H1 (cell line): ENCODE results near the gene PBX1. TPM values are rescaled to one million over a fixed set of nuclear protein-coding genes. Genes with fewer than 3 reads are reported as not detected.

Source experiments
- CTCF ChIA-PET: fragments of 300-600 bp; sonication (Branson Sonifier 250); formaldehyde crosslinking; loops from one replicate; lab custom pipeline; 2021; ENCODE audit not compliant: partially characterized antibody; lab: Charles Lee
- POLR2A ChIA-PET: fragments of 300-600 bp; sonication (Branson Sonifier 250); formaldehyde crosslinking; loops from one replicate; lab custom pipeline; 2021; ENCODE audit warnings: inconsistent platforms; ENCODE audit not compliant: partially characterized antibody; lab: Charles Lee
- DNase-seq, 2 experiments: peaks; one replicate each; pipeline versions ENCODE4 v3.0.0 to v3.0.0-alpha.2; 2010 to 2022; ENCODE audit warnings: low spot score in 2 of 2, low read depth in 1 of 2, mixed read lengths in 1 of 2
- FAIRE-seq: peaks from 2 replicates; lab custom pipeline; 2011; peaks lifted over from hg19 to GRCh38; lab: Jason Lieb, UNC
- H2AFZ ChIP-seq: 2 replicates; pipeline ENCODE4 v1.8.1; 2012; ENCODE audit warnings: low read length, inconsistent platforms
- H2AK5ac ChIP-seq: 2 replicates; pipeline ENCODE4 v1.6.1; 2013; ENCODE audit warnings: low read depth, low read length
- H2BK120ac ChIP-seq: replicated peaks from 2 replicates; pipeline ENCODE3; 2013; ENCODE audit warnings: low read depth, low read length, inconsistent platforms
- H2BK12ac ChIP-seq: 2 replicates; pipeline ENCODE4 v1.6.1; 2013; ENCODE audit warnings: low read depth, low read length
- H2BK15ac ChIP-seq: 2 replicates; pipeline ENCODE4 v1.6.1; 2013; ENCODE audit warnings: low read length
- H2BK20ac ChIP-seq: 2 replicates; pipeline ENCODE4 v1.6.1; 2013; ENCODE audit warnings: low read length
- H2BK5ac ChIP-seq: 2 replicates; pipeline ENCODE4 v1.6.1; 2013; ENCODE audit warnings: low read depth, low read length
- H3K14ac ChIP-seq: 2 replicates; pipeline ENCODE4 v1.6.1; 2013; ENCODE audit warnings: inconsistent platforms; ENCODE audit not compliant: insufficient read length
- H3K18ac ChIP-seq: 2 replicates; pipeline ENCODE4 v1.6.1; 2013; ENCODE audit warnings: low read length; ENCODE audit errors: extremely low read depth
- H3K23ac ChIP-seq: 2 replicates; pipeline ENCODE4 v1.6.1; 2013; ENCODE audit warnings: inconsistent platforms; ENCODE audit not compliant: insufficient read length
- H3K23me2 ChIP-seq: 2 replicates; pipeline ENCODE4 v1.6.1; 2013; ENCODE audit warnings: low read depth, low read length
- H3K27ac ChIP-seq: 2 replicates; pipeline ENCODE4 v1.6.1; 2011; ENCODE audit warnings: low read depth, low read length, inconsistent platforms
- H3K27me3 ChIP-seq, 4 experiments: replicated peaks in 1 of 4; 1 replicate in 1 of 4; 2 replicates in 3 of 4; pipeline versions ENCODE4 v1.6.1 to v1.8.1; 2011 to 2013; ENCODE audit warnings: low read length in 3 of 4, mild to moderate bottlenecking in 3 of 4, inconsistent platforms in 2 of 4, mixed read lengths in 2 of 4, moderate library complexity in 1 of 4; ENCODE audit not compliant: control insufficient read depth in 3 of 4, insufficient read depth in 3 of 4; ENCODE audit errors: extremely low read depth in 1 of 4
- H3K36me3 ChIP-seq, 4 experiments: 2 replicates each; pipeline versions ENCODE4 v1.6.1 to v1.8.1; 2011 to 2013; ENCODE audit warnings: mild to moderate bottlenecking in 4 of 4, low read length in 3 of 4, moderate library complexity in 2 of 4, control low read depth in 1 of 4, inconsistent platforms in 1 of 4; ENCODE audit not compliant: insufficient read depth in 4 of 4, control insufficient read depth in 2 of 4
- H3K4ac ChIP-seq: replicated peaks from 2 replicates; pipeline ENCODE3; 2013; ENCODE audit warnings: low read length, low read depth, mixed read lengths, inconsistent platforms; ENCODE audit not compliant: insufficient read length
- H3K4me1 ChIP-seq, 4 experiments: replicated peaks in 1 of 4; 1 replicate in 1 of 4; 2 replicates in 3 of 4; pipeline versions ENCODE4 v1.6.1 to v1.8.1; 2011 to 2013; ENCODE audit warnings: low read length in 3 of 4, inconsistent platforms in 2 of 4, mixed read lengths in 1 of 4; ENCODE audit not compliant: insufficient read depth in 4 of 4, control insufficient read depth in 3 of 4
- H3K4me2 ChIP-seq, 2 experiments: 2 replicates each; pipeline versions ENCODE4 v1.6.1 to v1.8.1; 2011 to 2013; ENCODE audit warnings: low read depth in 2 of 2, low read length in 2 of 2, control low read depth in 1 of 2, inconsistent platforms in 1 of 2, mild to moderate bottlenecking in 1 of 2; ENCODE audit not compliant: insufficient read depth in 1 of 2
- H3K4me3 ChIP-seq, 4 experiments: fragments of 200-600, 300-600 bp in 1 of 4; sonication (generic), shearing (Covaris generic), sonication (Bioruptor Twin) in 1 of 4; 2 replicates each; pipeline versions ENCODE4 v1.5.1 to v1.8.1; 2011 to 2016; ENCODE audit warnings: low read length in 4 of 4, low read depth in 3 of 4, control low read depth in 2 of 4, inconsistent platforms in 2 of 4, mild to moderate bottlenecking in 2 of 4, mixed read lengths in 1 of 4, moderate library complexity in 1 of 4; ENCODE audit not compliant: insufficient read depth in 2 of 4; ENCODE audit errors: extremely low read depth in 1 of 4
- H3K56ac ChIP-seq: replicated peaks from 2 replicates; pipeline ENCODE3; 2013; ENCODE audit warnings: low read depth, mild to moderate bottlenecking, mixed read lengths, low read length, inconsistent platforms; ENCODE audit not compliant: insufficient read length
- H3K79me1 ChIP-seq: 2 replicates; pipeline ENCODE4 v1.6.1; 2013; ENCODE audit warnings: low read depth, low read length, control low read depth
- H3K79me2 ChIP-seq, 2 experiments: 2 replicates each; pipeline versions ENCODE4 v1.6.1 to v1.8.1; 2012 to 2013; ENCODE audit warnings: low read length in 2 of 2, mild to moderate bottlenecking in 2 of 2, inconsistent platforms in 1 of 2; ENCODE audit not compliant: insufficient read depth in 2 of 2, control insufficient read depth in 1 of 2
- H3K9ac ChIP-seq, 4 experiments: replicated peaks in 1 of 4; 1 replicate in 1 of 4; 2 replicates in 3 of 4; pipeline versions ENCODE4 v1.6.1 to v1.8.1; 2011 to 2013; ENCODE audit warnings: low read depth in 3 of 4, low read length in 3 of 4, control low read depth in 2 of 4, mild to moderate bottlenecking in 2 of 4, moderate library complexity in 2 of 4, inconsistent platforms in 1 of 4; ENCODE audit errors: extremely low read depth in 1 of 4
- H3K9me3 ChIP-seq, 2 experiments: 2 replicates each; pipeline versions ENCODE4 v1.6.1 to v1.8.1; 2012 to 2013; ENCODE audit warnings: mild to moderate bottlenecking in 2 of 2, moderate library complexity in 2 of 2, control low read depth in 1 of 2, inconsistent platforms in 1 of 2, low read depth in 1 of 2, low read length in 1 of 2, mixed read lengths in 1 of 2; ENCODE audit not compliant: insufficient read depth in 2 of 2
- H4K20me1 ChIP-seq, 2 experiments: replicated peaks in 1 of 2; 2 replicates each; pipeline versions ENCODE3 to v1.8.1; 2011 to 2013; ENCODE audit warnings: inconsistent platforms in 2 of 2, low read length in 2 of 2, mild to moderate bottlenecking in 1 of 2; ENCODE audit not compliant: insufficient read depth in 2 of 2, control insufficient read depth in 1 of 2
- H4K5ac ChIP-seq: 2 replicates; pipeline ENCODE4 v1.6.1; 2013; ENCODE audit warnings: low read length, low read depth, mixed read lengths, inconsistent platforms; ENCODE audit not compliant: insufficient read length
- H4K8ac ChIP-seq: 2 replicates; pipeline ENCODE4 v1.8.0; 2013; ENCODE audit warnings: mild to moderate bottlenecking, moderate library complexity, low read length, inconsistent platforms; ENCODE audit not compliant: insufficient read depth; ENCODE audit errors: extremely low read depth
- H4K91ac ChIP-seq: replicated peaks from 2 replicates; pipeline ENCODE3; 2013; ENCODE audit warnings: low read length, mixed read lengths, inconsistent platforms; ENCODE audit not compliant: insufficient read length
- BCL11A ChIP-seq, 2 experiments: IDR thresholded peaks; one replicate each; pipeline ENCODE4 v1.6.1; 2011; ENCODE audit warnings: low read depth in 2 of 2, low read length in 2 of 2, mild to moderate bottlenecking in 2 of 2
- CBX5 ChIP-seq: fragments of 300-800, 300-1000 bp; sonication (generic); IDR thresholded peaks from 2 replicates; pipeline ENCODE4 v1.7.1; 2016; ENCODE audit warnings: antibody characterized with exemption, low read length, low read depth
- CEBPB ChIP-seq: IDR thresholded peaks from 2 replicates; pipeline ENCODE4 v1.6.1; 2012; ENCODE audit warnings: low read depth, low read length
- EZH2 ChIP-seq: fragments of 200-600 bp; sonication (generic); IDR thresholded peaks from 2 replicates; pipeline ENCODE4 v1.7.1; 2012; ENCODE audit warnings: low read depth, mild to moderate bottlenecking, moderate library complexity, low read length, inconsistent platforms; ENCODE audit not compliant: severe bottlenecking
- FOSL1 ChIP-seq: IDR thresholded peaks from 2 replicates; pipeline ENCODE4 v1.6.1; 2011; ENCODE audit warnings: mild to moderate bottlenecking, low read depth, low read length, moderate library complexity; ENCODE audit not compliant: insufficient read depth
- GTF2F1 ChIP-seq: IDR thresholded peaks from 2 replicates; pipeline ENCODE4 v1.6.1; 2012; ENCODE audit warnings: low read depth, low read length, improper control_type of control experiment, borderline replicate concordance
- HDAC6 ChIP-seq: IDR thresholded peaks from one replicate; pipeline ENCODE4 v1.7.1; 2012; ENCODE audit warnings: low read depth, mild to moderate bottlenecking, inconsistent platforms, low read length, moderate library complexity
- KDM1A ChIP-seq: fragments of 200-600, 300-600 bp; sonication (generic); IDR thresholded peaks from 2 replicates; pipeline ENCODE4 v1.7.1; 2016; ENCODE audit warnings: mild to moderate bottlenecking, low read length, borderline replicate concordance
- PHF8 ChIP-seq: fragments of 200-600 bp; sonication (generic); conservative IDR thresholded peaks from 2 replicates; pipeline ENCODE4 v1.7.1; 2012; ENCODE audit warnings: low read depth, mild to moderate bottlenecking, inconsistent platforms, low read length, moderate library complexity
- POLR2AphosphoS5 ChIP-seq: IDR thresholded peaks from 2 replicates; pipeline ENCODE4 v1.6.1; 2011; ENCODE audit warnings: low read depth, low read length
- SP2 ChIP-seq: IDR thresholded peaks from 2 replicates; pipeline ENCODE4 v1.6.1; 2012; ENCODE audit warnings: mild to moderate bottlenecking, low read length, inconsistent platforms
- TAF1 ChIP-seq: IDR thresholded peaks from 2 replicates; pipeline ENCODE4 v1.6.1; 2011; ENCODE audit warnings: mild to moderate bottlenecking, low read depth, low read length
- TBP ChIP-seq: IDR thresholded peaks from 2 replicates; pipeline ENCODE4 v1.6.1; 2011; ENCODE audit warnings: low read depth, low read length, improper control_type of control experiment
- WGBS, 2 experiments: shearing (Covaris generic) in 1 of 2; methylation state at CpG; one replicate each; pipeline versions ENCODE4 v1.1.6 to v1.1.7; 2013 to 2015; ENCODE audit warnings: low lambda C conversion rate in 2 of 2, mixed read lengths in 2 of 2, inconsistent platforms in 1 of 2, low coverage in 1 of 2, missing lambda C conversion rate in 1 of 2; ENCODE audit not compliant: insufficient replicate concordance in 2 of 2, insufficient coverage in 1 of 2, insufficient read length in 1 of 2; ENCODE audit errors: extremely low coverage in 1 of 2, missing lambda C conversion rate in 1 of 2; 5-methylcytosine and 5-hydroxymethylcytosine counted together
- polyA plus RNA-seq, 7 experiments: library from polyadenylated mRNA; depleted of rRNA in 3 of 7; stranded (reverse) in 5 of 7; unstranded in 2 of 7; fragments of >200 nt in 5 of 7; fragments of 200-250 nt in 2 of 7; gene quantifications; 1 replicate in 5 of 7; 2 replicates in 1 of 7; 4 replicates in 1 of 7; pipeline versions ENCODE4 v1.2.1 to v1.2.3, GENCODE V29; 2011 to 2013; ENCODE audit warnings: missing spikeins in 2 of 7, mixed read lengths in 2 of 7
- total RNA-seq: library from RNA; stranded (reverse); fragmentation: NEBNext Ultra II Directional; extraction: Animal tissue kit (Norgen Biotek cat#: 25700); gene quantifications from 2 replicates; pipeline ENCODE4 v1.2.1, GENCODE V29; 2021
- TF ChIP-seq, protein P1 (sequence below): IDR thresholded peaks from 2 replicates; pipeline ENCODE4 v1.6.1; 2011; ENCODE audit warnings: low read length, improper control_type of control experiment

PBX1 gene
- total and polyA plus RNA-seq, 2 of the 8 experiments (the other 6 are each of a cell fraction or from before 2014, with no cell fraction given): 87.4 to 124 TPM

- Histone ChIP-seq H3K4me1 (peaks cover 12 to 48% (median 38%) of the 10 kb centered on the region in 4 experiments), H4K20me1 (peaks cover 9 to 14% of the 10 kb centered on the region in 2 experiments), H4K8ac (no peak overlapping the region), H3K9me3 (no peaks in the 10 kb centered on the region), H3K4me2 (no peak overlapping the region), H3K79me2 (peaks cover 15 to 98% of the 10 kb centered on the region in 2 experiments), H2BK12ac (no peak overlapping the region), H2AK5ac (no peak overlapping the region), H3K27ac (no peak overlapping the region), H2BK120ac (no peak overlapping the region), H3K56ac (no peak overlapping the region), H2BK15ac (no peak overlapping the region), H3K36me3 (peaks cover 0 to 4% (median 0%) of the 10 kb centered on the region in 4 experiments; a peak in 3 of 8 replicates), H3K23me2 (peaks cover 3% of the 10 kb centered on the region; the same call in 1 of the 2 replicates), H3K4ac (no peak overlapping the region), H2BK5ac (no peak overlapping the region), H2BK20ac (no peak overlapping the region), H3K79me1 (peaks cover 14% of the 10 kb centered on the region), H3K23ac (no peak overlapping the region), H4K91ac (no peak overlapping the region), H4K5ac (no peak overlapping the region), H3K14ac (no peak overlapping the region), H3K4me3 (no peak overlapping the region), H2AFZ (no peak overlapping the region), H3K27me3 (no peaks in the 10 kb centered on the region), H3K9ac (no peak overlapping the region), H3K18ac (no peak overlapping the region)
- ChIA-PET CTCF (interaction anchor here (1.0 to 4.1 kb wide), 6 partner anchors 9 to 155 kb away, joined by 3 to 34 read pairs (median 4); no protein-coding TSS in a partner anchor), POLR2A (interaction anchor here (1.5 kb wide), 1 partner anchor 9 kb away, joined by 3 read pairs; no protein-coding TSS in a partner anchor)
- DNase-seq: no peak
- FAIRE-seq: no peak
- 88% methylated on average over 7 of the region's 7 CpGs; no CpG with 5 or more reads in 1 of the 2 experiments for WGBS, 2 experiments
- TF ChIP-seq TAF1 (no peak), EZH2 (no peak), CBX5 (no peak), PHF8 (no peak), KDM1A (no peak), TBP (no peak), BCL11A (IDR thresholded peaks at IDR 0.05; ENCODE audit: low read depth in 2 of 2, low read length in 2 of 2) (no peak), CEBPB (no peak), HDAC6 (no peak), GTF2F1 (no peak), SP2 (no peak), POLR2AphosphoS5 (no peak), FOSL1 (no peak)
- TF ChIP-seq, protein P1, sequence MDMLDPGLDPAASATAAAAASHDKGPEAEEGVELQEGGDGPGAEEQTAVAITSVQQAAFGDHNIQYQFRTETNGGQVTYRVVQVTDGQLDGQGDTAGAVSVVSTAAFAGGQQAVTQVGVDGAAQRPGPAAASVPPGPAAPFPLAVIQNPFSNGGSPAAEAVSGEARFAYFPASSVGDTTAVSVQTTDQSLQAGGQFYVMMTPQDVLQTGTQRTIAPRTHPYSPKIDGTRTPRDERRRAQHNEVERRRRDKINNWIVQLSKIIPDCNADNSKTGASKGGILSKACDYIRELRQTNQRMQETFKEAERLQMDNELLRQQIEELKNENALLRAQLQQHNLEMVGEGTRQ: no peak
Measured at GRCh38 chr1:164633997-164634396, 75.0 kb downstream of the PBX1 start.
